Measurements from ENCODE around the gene TRIP12.
"Not testable (repeated sequence)": the region's sequence is repeated elsewhere in the genome, so short reads cannot be mapped to it uniquely, and the experiment has no call there.

GRCh38 chr2:229850355-229851275 lies 71.2 kb downstream of the TRIP12 start:
- TF ChIP-seq, protein P1, sequence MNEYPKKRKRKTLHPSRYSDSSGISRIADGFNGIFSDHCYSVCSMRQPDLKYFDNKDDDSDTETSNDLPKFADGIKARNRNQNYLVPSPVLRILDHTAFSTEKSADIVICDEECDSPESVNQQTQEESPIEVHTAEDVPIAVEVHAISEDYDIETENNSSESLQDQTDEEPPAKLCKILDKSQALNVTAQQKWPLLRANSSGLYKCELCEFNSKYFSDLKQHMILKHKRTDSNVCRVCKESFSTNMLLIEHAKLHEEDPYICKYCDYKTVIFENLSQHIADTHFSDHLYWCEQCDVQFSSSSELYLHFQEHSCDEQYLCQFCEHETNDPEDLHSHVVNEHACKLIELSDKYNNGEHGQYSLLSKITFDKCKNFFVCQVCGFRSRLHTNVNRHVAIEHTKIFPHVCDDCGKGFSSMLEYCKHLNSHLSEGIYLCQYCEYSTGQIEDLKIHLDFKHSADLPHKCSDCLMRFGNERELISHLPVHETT (CRISPR knock-in tag; conservative IDR thresholded peaks at IDR 0.05): not testable (repeated sequence)
- not testable (repeated sequence) for TF ChIP-seq ZNF274, NR2F1 (CRISPR knock-in tag; IDR thresholded peaks at IDR 0.05)
- TF ChIP-seq, protein P2, sequence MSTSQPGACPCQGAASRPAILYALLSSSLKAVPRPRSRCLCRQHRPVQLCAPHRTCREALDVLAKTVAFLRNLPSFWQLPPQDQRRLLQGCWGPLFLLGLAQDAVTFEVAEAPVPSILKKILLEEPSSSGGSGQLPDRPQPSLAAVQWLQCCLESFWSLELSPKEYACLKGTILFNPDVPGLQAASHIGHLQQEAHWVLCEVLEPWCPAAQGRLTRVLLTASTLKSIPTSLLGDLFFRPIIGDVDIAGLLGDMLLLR (CRISPR knock-in tag; IDR thresholded peaks at IDR 0.05): not testable (repeated sequence)
- TF ChIP-seq, protein P3, sequence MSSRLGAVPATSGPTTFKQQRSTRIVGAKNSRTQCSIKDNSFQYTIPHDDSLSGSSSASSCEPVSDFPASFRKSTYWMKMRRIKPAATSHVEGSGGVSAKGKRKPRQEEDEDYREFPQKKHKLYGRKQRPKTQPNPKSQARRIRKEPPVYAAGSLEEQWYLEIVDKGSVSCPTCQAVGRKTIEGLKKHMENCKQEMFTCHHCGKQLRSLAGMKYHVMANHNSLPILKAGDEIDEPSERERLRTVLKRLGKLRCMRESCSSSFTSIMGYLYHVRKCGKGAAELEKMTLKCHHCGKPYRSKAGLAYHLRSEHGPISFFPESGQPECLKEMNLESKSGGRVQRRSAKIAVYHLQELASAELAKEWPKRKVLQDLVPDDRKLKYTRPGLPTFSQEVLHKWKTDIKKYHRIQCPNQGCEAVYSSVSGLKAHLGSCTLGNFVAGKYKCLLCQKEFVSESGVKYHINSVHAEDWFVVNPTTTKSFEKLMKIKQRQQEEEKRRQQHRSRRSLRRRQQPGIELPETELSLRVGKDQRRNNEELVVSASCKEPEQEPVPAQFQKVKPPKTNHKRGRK (CRISPR knock-in tag; IDR thresholded peaks at IDR 0.05): not testable (repeated sequence)
